Keratinocyte (primary cell): ENCODE results near the gene TSPEAR.

Experiments used
- EZH2 ChIP-seq: IDR thresholded peaks from one replicate; pipeline ENCODE4 v1.6.1; 2012; ENCODE audit warnings: inconsistent platforms, mild to moderate bottlenecking, low read length, moderate library complexity
- TF ChIP-seq, protein P1 (sequence below), 3 experiments: IDR thresholded peaks in 1 of 3; conservative IDR thresholded peaks in 1 of 3; optimal IDR thresholded peaks in 1 of 3; 2 replicates in 2 of 3; 3 replicates in 1 of 3; pipeline versions ENCODE3 to v1.5.1; 2011; ENCODE audit warnings: low read length in 3 of 3, mild to moderate bottlenecking in 3 of 3, moderate library complexity in 2 of 3, control low read depth in 1 of 3, inconsistent platforms in 1 of 3; ENCODE audit not compliant: insufficient read depth in 2 of 3; ENCODE audit errors: extremely low read depth in 1 of 3

DNA sequence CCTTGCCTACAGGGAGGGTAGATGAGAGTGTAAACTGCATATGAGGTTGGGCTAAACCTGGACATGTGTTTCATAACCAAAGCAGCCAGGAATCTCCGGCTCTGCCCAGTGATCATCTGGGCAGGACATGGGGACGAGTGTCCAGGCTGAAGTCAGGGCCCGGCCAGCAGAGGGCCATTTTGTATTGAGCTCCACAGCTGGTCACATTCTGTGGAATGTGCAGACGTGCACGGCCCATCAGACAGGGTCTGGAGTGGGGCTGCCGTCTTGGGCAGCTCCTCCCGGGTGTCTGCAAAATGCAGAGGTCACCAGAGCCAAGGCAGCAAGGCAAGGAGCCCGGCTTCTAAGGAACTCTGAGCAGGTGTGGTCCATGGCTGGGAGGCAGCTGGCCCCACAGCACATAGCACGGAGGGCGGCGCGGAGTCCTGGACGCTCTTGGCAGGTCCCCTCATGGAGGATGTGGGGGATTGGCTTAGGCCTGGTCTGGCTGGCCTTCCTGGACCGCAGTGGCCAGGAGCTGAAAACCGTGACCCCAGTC is 249.8 kb downstream of the TSPEAR start:
- no peak for TF ChIP-seq EZH2
- TF ChIP-seq, protein P1, sequence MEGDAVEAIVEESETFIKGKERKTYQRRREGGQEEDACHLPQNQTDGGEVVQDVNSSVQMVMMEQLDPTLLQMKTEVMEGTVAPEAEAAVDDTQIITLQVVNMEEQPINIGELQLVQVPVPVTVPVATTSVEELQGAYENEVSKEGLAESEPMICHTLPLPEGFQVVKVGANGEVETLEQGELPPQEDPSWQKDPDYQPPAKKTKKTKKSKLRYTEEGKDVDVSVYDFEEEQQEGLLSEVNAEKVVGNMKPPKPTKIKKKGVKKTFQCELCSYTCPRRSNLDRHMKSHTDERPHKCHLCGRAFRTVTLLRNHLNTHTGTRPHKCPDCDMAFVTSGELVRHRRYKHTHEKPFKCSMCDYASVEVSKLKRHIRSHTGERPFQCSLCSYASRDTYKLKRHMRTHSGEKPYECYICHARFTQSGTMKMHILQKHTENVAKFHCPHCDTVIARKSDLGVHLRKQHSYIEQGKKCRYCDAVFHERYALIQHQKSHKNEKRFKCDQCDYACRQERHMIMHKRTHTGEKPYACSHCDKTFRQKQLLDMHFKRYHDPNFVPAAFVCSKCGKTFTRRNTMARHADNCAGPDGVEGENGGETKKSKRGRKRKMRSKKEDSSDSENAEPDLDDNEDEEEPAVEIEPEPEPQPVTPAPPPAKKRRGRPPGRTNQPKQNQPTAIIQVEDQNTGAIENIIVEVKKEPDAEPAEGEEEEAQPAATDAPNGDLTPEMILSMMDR (optimal IDR thresholded peaks at IDR 0.05 in 1 of 3, IDR thresholded peaks at IDR 0.05 in 1 of 3, conservative IDR thresholded peaks at IDR 0.05 in 1 of 3; ENCODE audit: extremely low read depth in 1 of 3, insufficient read depth in 2 of 3, low read length in 3 of 3): no peak
